Measurements from ENCODE around the gene IL17RD.

IL17RD gene

DNA sequence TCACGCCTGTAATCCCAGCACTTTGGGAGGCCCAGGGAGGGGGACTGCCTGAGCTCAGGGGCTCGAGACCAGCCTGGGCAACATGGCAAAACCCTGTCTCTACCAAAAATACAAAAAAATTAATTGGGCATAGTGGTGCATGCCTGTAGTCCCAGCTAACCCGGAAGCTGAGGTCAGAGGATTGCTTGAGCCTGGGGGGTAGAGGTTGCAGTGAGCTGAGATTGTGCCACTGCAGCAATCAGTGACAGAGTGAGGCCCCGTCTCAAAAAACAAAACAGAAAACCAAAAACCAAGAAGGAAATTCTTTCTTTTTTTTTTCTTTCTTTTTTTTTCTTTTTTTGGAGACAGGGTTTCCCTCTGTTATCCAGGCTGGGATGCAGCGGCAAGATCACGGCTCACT, 101.2 kb downstream of the IL17RD start:
- no peak for DNase-seq

- DNase-seq = no peak
Measured at GRCh38 chr3:57063032-57063431, 102.1 kb downstream of the IL17RD start.

GRCh38 chr3:57062101-57062631, 103.0 kb downstream of the IL17RD start:
- DNase-seq = no peak

DNA sequence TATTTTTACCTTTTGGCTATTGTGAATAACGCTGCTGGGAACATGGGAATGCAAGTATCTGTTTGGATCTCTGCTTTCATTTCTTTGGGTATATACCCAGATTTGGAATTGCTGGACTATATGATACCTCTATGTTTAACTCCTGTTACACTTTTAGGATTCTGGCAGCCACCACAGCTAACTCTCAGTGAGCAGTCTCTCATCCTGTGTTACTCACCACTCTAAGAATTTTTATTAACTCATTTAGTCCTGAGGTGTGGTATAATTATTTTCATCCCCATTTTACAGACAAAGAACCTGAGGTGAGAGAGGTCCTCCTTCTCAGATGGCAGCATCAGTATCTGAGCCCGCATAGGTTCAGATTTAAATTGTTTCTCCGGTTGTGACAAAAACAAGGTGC, 103.6 kb downstream of the IL17RD start:
- DNase-seq = no peak

DNA sequence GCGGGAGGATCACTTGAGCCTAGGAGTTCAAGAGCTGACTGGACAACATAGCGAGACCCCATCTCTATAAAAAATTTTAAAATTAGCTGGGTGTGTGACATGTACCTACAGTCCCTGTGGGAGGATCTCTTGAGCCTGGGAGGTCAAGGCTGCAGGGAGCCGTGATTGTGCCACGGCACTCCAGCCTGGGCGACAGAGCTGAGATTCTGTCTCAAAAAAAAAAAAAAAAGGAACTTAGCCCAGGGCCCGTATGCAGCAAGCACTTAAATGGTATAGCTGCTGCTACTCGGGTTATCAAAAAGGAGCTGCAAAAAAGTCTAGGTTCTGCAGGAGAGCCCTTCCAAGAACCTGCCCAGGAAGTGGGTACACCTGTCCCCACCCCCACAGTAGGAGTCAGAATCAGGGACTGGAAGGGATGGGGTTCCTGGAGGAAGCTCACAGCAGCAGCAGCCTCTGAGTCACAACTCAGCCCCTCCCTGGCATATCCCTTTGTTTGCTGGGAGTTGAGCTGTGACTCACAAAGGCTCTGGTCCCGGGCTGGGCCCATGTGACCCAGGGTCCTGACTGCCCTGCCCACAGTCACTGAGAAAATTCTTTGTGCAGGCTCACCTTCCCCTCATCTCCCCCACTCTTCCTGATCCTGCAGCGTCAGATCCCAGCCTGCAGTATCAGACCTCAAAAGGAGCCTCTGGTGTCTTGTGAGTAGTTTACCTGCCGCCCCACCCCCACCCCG, 104.9 kb downstream of the IL17RD start, which contains the start of gene SPATA12:
Gene SPATA12, plus strand, starts transcription at position 576 of the 733 bp plus-strand sequence. CDS start 13,031 bp downstream, outside the sequence.
- no peak for DNase-seq

GRCh38 chr3:57059411-57059810, 105.7 kb downstream of the IL17RD start:
- DNase-seq = no peak

- DNase-seq = no peak
Measured at GRCh38 chr3:57057351-57057750, 107.8 kb downstream of the IL17RD start.

DNA sequence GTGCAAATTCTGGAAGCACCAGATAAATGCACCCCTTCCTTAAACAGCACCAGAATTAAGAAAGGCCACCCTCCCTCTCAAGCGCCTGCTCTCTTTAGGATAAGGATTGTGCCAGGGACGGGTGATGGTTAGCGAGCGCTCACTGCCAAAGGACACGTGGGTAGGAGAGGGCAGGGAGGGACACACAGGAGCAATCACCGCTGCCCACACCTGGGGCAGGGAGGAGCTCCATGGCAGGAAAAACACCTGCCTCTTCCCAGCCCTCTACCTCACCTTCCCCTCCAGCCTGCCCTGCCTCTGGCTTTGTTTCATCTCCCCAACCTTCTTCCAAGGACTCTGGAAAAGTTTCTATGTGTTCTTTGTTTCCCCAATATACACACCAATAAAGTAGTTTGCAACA, 112.0 kb downstream of the IL17RD start:
- DNase-seq = no peak

DNA sequence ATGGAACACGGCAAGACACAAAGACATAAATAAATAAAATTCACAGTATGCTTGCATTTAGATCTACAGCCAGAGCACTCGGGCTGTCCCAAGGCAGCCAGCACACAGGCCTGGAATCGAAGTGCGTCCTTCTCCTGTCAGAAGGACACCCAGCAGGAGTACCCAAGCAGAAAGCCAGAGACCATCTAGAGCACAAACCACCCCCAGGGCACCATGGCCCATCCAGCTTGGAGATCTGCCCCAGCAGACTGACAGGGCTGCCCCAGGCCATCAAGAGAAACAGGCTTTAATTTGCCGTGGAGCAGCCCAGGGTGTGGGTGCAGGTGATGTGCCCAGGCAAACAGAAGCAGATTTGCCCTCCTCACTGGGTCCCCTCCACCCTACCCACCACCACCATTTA, 112.5 kb downstream of the IL17RD start:
- DNase-seq = no peak

- no peak for DNase-seq
Measured at GRCh38 chr3:57048728-57049127, 116.4 kb downstream of the IL17RD start.

DNA sequence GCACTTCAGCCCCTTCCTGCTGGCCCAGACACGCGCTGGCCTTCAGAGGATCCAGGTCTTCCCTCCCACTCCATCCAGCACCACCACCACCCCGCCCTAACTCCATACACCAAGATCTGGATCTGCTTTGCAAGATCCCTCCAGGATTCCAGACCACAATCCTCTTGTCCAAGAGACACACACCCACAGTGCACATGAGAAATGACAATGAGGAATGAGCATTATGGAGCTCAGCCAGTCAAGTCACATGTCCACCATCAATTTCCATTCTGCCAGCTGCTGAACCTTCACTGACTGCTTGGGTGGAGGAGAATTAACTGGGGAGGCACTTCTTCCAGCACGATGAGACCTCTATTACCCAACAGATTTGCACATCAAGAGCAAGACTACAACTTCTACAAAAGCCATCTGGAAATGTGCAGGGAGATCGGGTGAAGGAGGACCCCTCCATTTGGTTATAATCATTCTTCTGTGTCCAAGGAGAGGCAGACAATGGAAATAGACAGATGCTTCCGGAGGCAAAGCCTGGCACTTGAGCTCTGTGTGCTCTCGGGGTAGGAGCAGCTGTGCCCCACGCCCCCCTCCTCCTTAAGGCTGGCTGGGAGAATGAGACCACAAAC, 117.0 kb downstream of the IL17RD start:
- DNase-seq = no peak

- no peak for DNase-seq
Measured at GRCh38 chr3:57046101-57046765, 118.9 kb downstream of the IL17RD start.

GRCh38 chr3:57043518-57043917, 121.6 kb downstream of the IL17RD start:
- no peak for DNase-seq

DNA sequence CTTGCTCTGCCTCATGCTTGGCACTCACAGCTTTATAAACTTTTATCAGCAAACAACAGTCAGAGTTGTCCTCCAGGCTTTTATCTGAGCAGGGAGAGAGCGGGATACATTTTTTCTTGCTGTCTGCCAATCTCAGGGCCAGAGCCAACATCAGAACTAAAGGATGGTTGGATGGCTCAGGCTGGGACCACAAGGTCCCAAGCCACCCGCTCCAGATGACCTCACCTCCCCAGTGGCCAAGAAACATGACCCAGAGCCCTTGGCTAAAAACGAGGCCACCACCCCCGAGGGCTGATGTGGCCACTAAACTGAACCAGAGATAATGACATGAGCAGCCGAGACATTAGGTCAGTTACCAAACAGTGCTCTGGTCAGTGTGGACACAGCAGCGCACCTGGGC, 123.5 kb downstream of the IL17RD start:
- DNase-seq = no peak
